ENCODE results near the gene RAB4B.
"Not testable (repeated sequence)": the region's sequence is repeated elsewhere in the genome, so short reads cannot be mapped to it uniquely, and the experiment has no call there.

The RAB4B gene

DNA sequence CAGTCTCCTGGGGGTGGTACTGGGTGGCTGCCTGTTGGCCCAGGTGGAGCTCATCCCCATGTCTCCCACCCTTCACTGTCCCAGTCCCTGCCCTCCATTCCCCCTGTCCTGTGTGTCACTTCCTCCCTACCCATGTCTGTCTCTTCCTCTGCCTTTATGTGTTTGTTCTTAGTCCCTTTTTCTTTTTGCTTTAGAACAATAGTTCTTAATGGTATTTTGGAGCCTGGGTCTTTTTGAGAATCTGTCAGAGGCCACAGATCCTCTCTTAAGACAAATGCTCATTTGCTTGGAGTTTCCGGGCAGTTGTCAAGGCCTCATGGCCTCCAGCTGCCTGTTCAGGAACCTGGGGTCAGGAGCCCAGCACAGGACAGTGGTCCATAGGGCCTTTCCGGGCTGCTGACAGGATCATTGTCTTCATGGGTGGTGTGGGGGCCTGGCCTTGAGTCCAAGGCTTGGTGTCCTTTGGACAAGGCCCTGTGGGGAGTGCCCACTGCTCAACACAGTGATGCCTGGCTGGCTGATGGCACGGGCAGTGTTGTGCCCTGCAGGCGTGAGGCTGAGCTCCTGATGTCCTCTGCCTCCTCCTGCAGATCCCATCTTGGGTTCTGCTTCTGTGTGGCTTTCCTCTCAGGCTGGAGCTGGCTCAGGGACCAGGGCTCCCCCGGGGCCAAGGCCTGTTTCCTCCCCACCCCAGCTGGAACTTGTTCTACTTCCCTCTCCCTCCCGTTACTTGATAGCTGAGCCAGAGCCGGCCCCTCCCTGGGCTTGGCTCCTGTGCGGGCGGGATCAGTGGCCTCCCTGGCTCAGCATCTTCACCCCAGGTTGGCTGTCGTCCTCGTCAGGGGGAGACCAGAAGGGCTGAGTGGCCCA is 24.5 kb downstream of the RAB4B start:
- DNase-seq, result peak in 3 of 56 donors; percentile 22 to 28 (median 27)

GRCh38 chr19:40803170-40803856 is 25.3 kb downstream of the RAB4B start:
- DNase-seq, result no peak

DNA sequence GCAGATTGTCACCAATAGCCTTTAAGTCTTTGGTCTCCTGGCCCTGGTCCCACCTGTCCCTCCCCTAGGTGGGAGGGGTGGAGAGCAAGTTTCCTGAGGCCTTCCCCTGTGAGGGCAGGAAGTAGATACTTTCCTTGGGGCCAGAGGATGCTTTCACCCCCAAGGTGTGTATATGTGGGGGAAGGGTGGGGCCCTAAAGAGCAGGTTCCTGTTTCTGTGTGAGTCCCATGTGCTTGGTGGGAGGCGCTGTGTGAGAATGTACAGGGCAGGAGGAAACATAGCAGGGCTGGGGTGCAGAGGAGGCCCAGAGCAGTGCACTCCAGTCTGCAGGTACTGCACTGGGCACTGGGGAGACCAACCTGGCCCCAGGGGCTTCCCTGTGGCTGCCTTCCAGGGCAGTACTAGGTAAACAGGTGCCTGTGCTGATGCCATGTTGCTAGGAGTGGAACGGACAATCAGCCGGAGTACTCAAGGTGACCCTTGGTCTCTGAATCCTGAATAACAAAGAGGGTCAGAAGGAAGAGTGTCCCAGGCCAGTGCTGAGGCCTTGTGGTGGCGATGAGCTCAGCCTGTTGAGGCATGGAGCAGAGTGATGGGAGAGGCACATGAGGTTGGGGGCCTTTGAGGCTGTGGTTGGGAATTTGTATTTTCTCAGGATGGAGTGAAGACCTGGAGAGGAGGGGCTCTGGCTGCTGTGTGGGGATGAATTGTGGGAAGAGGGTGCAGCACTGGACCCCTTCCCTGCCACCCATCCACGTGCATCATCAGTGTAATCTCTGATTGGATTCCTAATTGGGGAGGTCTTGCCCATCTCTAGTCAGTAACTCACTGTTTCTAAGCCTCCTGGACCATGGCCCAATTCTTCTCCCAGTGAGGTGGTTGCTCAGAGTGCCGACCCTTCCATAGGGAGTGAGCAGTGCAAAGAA is 26.1 kb downstream of the RAB4B start:
- no peak for DNase-seq

GRCh38 chr19:40804783-40805242 is 26.8 kb downstream of the RAB4B start:
- peak in 2 of 56 donors; percentile 22 to 34 for DNase-seq

DNA sequence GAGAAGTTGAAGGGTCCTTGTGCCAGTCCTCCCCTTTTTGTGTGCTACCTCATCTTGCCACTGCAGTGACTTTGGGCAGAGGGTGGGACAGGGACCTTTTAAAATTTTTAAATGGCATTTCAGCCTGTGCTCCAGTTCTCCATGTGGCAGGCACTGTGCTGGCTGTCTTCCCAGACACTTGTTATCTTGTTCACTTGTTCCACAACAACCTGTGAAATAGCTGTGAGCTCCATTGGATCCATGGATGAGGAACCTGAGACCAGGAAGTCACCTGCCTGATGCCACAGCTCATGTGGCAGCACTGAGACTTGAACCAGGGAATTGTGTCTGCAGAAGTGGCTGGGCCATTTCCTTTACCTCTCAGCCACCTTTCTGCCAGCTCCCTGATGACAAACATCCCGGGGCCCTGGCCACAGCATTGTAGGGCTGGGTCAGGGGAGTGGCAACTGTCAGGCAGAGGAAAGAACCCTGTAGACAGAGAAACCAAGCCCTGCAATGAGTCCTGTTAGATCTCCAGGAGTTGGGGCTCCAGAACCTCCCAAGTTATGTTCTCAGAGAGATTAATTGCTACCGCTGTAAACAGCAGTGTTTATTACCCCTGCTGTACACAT is 27.3 kb downstream of the RAB4B start:
- DNase-seq, result no peak

DNA sequence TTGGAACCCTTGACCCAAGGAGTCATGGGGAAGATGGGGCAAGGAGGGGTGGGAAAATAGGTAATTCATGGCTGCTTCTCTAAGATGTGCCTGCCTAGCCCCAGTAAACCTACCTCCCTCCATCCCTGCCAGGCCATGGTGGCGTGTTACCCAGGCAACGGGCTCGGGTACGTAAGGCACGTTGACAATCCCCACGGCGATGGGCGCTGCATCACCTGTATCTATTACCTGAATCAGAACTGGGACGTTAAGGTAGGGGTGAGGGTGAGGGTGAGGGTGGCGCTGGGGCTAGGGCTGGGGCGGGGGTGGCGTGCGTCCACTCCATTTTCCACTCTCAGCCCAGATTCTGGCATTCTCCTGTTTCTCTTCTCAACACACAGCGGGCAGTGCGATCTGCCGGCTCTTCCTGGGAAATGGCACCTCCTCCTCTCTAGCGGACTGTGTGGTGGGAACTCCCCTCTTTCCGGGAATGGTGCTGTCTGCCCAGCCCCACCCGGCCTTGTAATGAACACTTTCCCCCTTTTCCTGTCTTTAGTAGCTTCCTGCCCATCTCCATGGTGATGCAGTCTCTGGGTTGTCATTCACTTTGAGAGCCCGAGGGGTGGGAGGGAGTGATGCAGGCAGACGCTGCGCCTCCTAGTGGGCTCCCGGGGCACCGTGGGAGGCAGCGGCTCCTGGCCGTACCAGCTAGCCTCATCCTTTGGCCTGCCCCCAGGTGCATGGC is 28.5 kb downstream of the RAB4B start:
- peak; percentile 39 to 96 (median 87) for DNase-seq

- no peak for DNase-seq
Measured at GRCh38 chr19:40807147-40808020, 29.3 kb downstream of the RAB4B start.

DNA sequence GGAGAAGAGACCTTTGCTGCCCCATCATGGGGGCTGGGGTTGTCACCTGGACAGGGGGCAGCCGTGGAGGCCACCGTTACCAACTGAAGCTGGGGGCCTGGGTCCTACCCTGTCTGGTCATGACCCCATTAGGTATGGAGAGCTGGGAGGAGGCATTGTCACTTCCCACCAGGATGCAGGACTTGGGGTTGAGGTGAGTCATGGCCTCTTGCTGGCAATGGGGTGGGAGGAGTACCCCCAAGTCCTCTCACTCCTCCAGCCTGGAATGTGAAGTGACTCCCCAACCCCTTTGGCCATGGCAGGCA is 29.9 kb downstream of the RAB4B start:
- no peak for DNase-seq

DNA sequence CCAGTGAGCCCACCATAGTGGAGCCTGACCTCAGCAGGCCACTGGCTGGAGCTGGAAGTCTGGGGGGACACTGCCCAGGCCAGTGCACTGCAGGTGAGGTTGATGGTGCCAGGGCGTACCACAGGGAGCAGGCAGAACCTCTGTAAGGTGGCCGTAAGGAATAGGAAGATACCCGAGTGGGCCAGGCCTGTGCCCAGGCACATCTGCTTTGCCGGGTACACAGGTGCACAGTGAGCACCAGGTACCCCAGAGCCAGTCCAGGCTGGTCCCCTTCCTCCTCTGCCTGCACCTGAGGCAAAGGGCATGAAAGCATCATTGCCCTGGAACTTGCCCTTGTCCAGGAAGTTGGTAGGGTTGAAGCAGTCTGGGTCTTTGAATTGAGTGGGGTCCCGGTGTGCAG is 30.4 kb downstream of the RAB4B start:
- DNase-seq, result no peak

- DNase-seq, result no peak
Measured at GRCh38 chr19:40809358-40810086, 31.5 kb downstream of the RAB4B start.

- no peak for DNase-seq
Measured at GRCh38 chr19:40810160-40810559, 32.1 kb downstream of the RAB4B start.

- peak in 50 of 56 donors; percentile 26 to 90 (median 69) for DNase-seq
Measured at GRCh38 chr19:40810649-40811408, 32.8 kb downstream of the RAB4B start.

DNA sequence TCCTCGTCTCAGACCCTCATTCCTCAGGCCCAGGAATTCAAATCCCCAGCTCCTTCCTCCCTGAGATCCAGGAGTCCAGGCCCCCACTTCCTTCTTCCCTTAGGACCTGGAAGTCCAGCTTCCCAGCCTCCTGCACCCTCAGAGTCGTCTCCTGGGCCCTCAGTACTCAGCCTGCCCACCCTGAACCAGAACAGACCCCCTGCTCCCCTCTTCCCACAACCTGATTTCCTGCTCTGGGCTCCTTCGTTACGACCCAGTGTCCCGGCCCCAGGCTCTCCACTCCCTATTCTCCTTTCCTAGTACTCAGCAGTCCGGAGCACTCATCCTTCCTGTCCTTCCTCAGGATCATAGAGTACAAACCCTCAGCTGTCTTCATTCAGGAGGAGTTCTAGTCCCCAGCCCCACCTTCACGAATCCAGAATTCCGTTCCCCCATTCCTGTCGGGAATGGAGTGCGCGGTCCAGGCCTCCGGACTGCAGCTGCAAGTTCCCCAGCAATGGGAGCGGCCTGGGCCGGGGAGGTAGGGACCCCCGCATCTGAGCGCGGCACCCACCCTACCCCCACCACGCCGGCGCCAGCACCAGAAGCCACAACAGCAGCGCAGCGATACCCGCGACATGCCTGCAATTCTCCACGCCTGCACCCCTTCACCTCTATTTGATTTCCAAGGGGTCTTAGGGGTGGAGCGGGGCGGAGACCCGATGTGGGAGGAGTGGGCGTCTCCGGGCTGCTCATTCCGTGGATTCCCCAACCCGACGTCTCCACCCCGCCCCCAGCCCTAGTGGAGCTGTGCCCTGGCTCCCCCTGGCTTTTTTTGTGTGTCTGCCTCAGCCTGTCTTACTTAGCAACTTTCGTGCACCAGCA is 33.7 kb downstream of the RAB4B start:
- DNase-seq, result peak in 24 of 56 donors; percentile 20 to 75 (median 40)

DNA sequence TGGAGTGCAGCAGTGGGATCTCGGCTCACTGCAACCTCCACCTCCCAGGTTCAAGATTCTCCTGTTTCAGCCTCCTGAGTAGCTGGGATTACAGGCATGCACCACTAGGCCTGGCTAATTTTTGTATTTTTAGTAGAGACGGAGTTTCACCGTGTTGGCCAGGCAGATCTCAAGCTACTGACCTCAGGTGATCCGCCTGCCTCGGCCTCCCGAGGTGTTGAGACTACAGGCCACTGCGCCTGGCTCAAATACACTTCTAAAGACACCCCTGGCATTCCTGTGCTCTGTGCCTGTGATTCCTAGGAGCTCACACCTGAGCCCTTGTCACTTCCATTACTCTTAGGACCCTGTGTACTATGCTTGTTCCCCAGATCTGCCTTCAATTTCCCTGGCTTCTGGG is 34.5 kb downstream of the RAB4B start:
- DNase-seq, result not testable (repeated sequence)

DNA sequence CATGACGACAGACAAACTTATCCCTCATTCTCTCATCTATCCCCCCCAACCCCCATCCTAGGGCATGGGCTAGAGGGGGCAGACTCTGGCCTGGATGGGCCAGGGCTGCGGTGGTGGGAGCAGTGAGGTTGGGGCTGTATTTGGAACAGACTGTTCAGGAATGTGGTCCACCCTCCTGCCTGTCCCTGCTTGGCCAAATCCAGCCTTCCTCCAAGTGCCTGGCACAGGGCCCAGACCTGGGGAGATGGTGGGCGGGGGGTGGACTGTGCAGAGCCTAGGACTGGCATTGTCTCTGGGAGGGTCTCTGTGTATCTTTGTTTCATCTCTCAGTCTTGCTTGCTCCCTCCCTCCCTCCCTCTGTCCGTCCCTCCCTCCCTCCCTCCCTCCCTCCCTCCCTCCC is 35.1 kb downstream of the RAB4B start:
- DNase-seq, result peak in 1 of 56 donors; percentile 25

DNA sequence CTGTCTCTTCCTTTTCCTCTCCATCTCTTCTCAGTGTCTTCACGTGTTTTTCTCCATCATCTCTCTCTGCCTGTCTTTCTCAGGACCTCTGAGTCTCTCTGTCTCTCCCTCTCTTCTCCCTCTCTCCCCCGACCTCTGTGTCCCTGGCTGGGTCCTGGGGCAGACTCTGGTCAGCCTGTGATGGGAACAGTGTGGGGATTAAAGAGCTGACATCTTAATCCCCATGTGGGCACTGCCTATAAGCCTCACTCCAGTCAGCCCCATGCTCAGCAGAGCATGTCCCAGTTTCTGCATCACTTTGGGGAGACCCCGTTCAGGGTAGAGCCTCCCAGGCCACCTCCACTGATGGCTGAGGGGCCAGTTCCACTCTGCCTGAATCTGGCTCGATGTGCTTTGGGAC is 37.2 kb downstream of the RAB4B start:
- DNase-seq, result no peak
